GM23338 (cell line): ENCODE data around the gene BACH1. TPM values are rescaled to one million over a fixed set of nuclear protein-coding genes. Genes with fewer than 3 reads are reported as not detected.

Source experiments
- ATAC-seq: fragments of 200-7000 bp; cut with Tn5 transposase; 3 replicates; pipeline ENCODE4 v1.9.1; 2020
- DNase-seq: peaks from one replicate; pipeline ENCODE4 v3.0.0-alpha.2; 2015; ENCODE audit warnings: low spot score
- H2AFZ ChIP-seq: fragments of 200-600 bp; sonication (generic); 2 replicates; pipeline ENCODE4 v1.8.0; 2016; ENCODE audit warnings: antibody characterized with exemption, mild to moderate bottlenecking, moderate library complexity
- H3F3A ChIP-seq: fragments of 200-600 bp; sonication (generic); replicated peaks from 2 replicates; pipeline ENCODE4 v1.8.0; 2017; ENCODE audit warnings: antibody characterized with exemption, mixed run types, low read depth
- H3K27ac ChIP-seq: fragments of 200-600 bp; sonication (generic); 2 replicates; pipeline ENCODE4 v1.6.1; 2016; ENCODE audit warnings: low read depth
- H3K27me3 ChIP-seq: fragments of 200-600 bp; sonication (generic); 2 replicates; pipeline ENCODE4 v1.8.0; 2016; ENCODE audit warnings: mild to moderate bottlenecking, mixed run types, moderate library complexity; ENCODE audit not compliant: insufficient read depth
- H3K36me3 ChIP-seq: fragments of 200-600 bp; sonication (generic); 2 replicates; pipeline ENCODE4 v1.8.0; 2016; ENCODE audit warnings: mild to moderate bottlenecking; ENCODE audit not compliant: insufficient read depth
- H3K4me1 ChIP-seq: fragments of 200-600 bp; sonication (generic); 2 replicates; pipeline ENCODE4 v1.8.0; 2016; ENCODE audit warnings: mild to moderate bottlenecking, moderate library complexity; ENCODE audit not compliant: insufficient read depth
- H3K4me2 ChIP-seq: fragments of 200-600 bp; sonication (generic); 2 replicates; pipeline ENCODE4 v1.7.1; 2017; ENCODE audit warnings: mixed run types
- H3K4me3 ChIP-seq: fragments of 200-600 bp; sonication (generic); 2 replicates; pipeline ENCODE4 v1.6.1; 2016; ENCODE audit warnings: mixed run types
- H3K79me2 ChIP-seq: fragments of 200-600 bp; sonication (generic); replicated peaks from 2 replicates; pipeline ENCODE4 v1.8.0; 2017; ENCODE audit warnings: mild to moderate bottlenecking; ENCODE audit not compliant: insufficient read depth
- H3K9me2 ChIP-seq: fragments of 200-600 bp; sonication (generic); 2 replicates; pipeline ENCODE4 v1.8.0; 2017; ENCODE audit not compliant: insufficient read depth
- H4K20me1 ChIP-seq: fragments of 200-600 bp; sonication (generic); replicated peaks from 2 replicates; pipeline ENCODE4 v1.8.0; 2017; ENCODE audit warnings: mild to moderate bottlenecking; ENCODE audit not compliant: insufficient read depth
- H3K27ac Mint-ChIP-seq: 2 replicates; pipeline ENCODE4 v1.8.0; 2020; ENCODE audit warnings: inconsistent platforms, mild to moderate bottlenecking, moderate library complexity, mixed read lengths
- H3K27me3 Mint-ChIP-seq: 3 replicates; pipeline ENCODE4 v1.8.0; 2022; ENCODE audit warnings: low read depth, mild to moderate bottlenecking, moderate library complexity, mixed read lengths, inconsistent platforms; ENCODE audit not compliant: insufficient read depth, poor library complexity
- H3K36me3 Mint-ChIP-seq: 3 replicates; pipeline ENCODE4 v1.8.0; 2021; ENCODE audit warnings: low read depth, mild to moderate bottlenecking, inconsistent platforms, moderate library complexity, mixed read lengths
- H3K4me1 Mint-ChIP-seq: 3 replicates; pipeline ENCODE4 v1.8.0; 2020; ENCODE audit warnings: mild to moderate bottlenecking, inconsistent platforms, mixed read lengths
- H3K4me3 Mint-ChIP-seq: 3 replicates; pipeline ENCODE4 v1.8.0; 2021; ENCODE audit warnings: moderate library complexity, mild to moderate bottlenecking, inconsistent platforms, mixed read lengths
- H3K9me3 Mint-ChIP-seq: 3 replicates; pipeline ENCODE4 v1.8.0; 2020; ENCODE audit warnings: moderate library complexity, mild to moderate bottlenecking, inconsistent platforms, mixed read lengths
- CREB1 ChIP-seq: fragments of 250-450 bp; sonication (Bioruptor Pico); IDR thresholded peaks from 2 replicates; pipeline ENCODE4 v1.5.0; 2020; ENCODE audit warnings: low read depth, mild to moderate bottlenecking, moderate library complexity
- EZH2 ChIP-seq: fragments of 200-600 bp; sonication (generic); IDR thresholded peaks from one replicate; pipeline ENCODE4 v1.8.0; 2017; ENCODE audit warnings: antibody characterized with exemption, mild to moderate bottlenecking, low read depth; ENCODE audit not compliant: unreplicated experiment
- JUNB ChIP-seq: IDR thresholded peaks from one replicate; pipeline ENCODE4 v1.6.1; 2016; ENCODE audit warnings: antibody characterized with exemption; ENCODE audit not compliant: unreplicated experiment
- NANOG ChIP-seq: IDR thresholded peaks from 2 replicates; pipeline ENCODE4 v1.6.1; 2016; ENCODE audit warnings: antibody characterized with exemption, borderline replicate concordance
- POLR2AphosphoS5 ChIP-seq: IDR thresholded peaks from 2 replicates; pipeline ENCODE4 v1.6.1; 2016; ENCODE audit warnings: antibody characterized with exemption, low read depth
- STAT1 ChIP-seq: IDR thresholded peaks from one replicate; pipeline ENCODE4 v1.6.1; 2016; ENCODE audit warnings: antibody characterized with exemption; ENCODE audit not compliant: unreplicated experiment
- ZNF114 ChIP-seq: fragments of 250-450 bp; sonication (Bioruptor Pico); IDR thresholded peaks from 2 replicates; pipeline ENCODE4 v1.5.0; 2020; ENCODE audit warnings: mild to moderate bottlenecking, moderate library complexity
- ZNF331 ChIP-seq: fragments of 250-450 bp; sonication (Bioruptor Pico); IDR thresholded peaks from 2 replicates; pipeline ENCODE4 v1.5.0; 2020; ENCODE audit warnings: low read depth, mild to moderate bottlenecking, moderate library complexity
- polyA plus RNA-seq: library from polyadenylated mRNA; unstranded; fragments of >200 nt; fragmentation: Nextera tagmentation; extraction: Ambion mirVana; gene quantifications from 2 replicates; pipeline ENCODE4 v1.2.1, GENCODE V29; 2016
- total RNA-seq: library from RNA; depleted of rRNA; stranded (reverse); fragments of >200 nt; shearing (Covaris generic); gene quantifications from 2 replicates; pipeline ENCODE4 v1.2.3, GENCODE V29; 2014
- TF ChIP-seq, protein P1 (sequence below), 2 experiments: fragments of 200-600 bp in 1 of 2; sonication (generic) in 1 of 2; conservative IDR thresholded peaks; 2 replicates each; pipeline versions ENCODE4 v1.5.1 to v1.6.1; 2016 to 2017; ENCODE audit warnings: antibody characterized with exemption in 2 of 2, low read depth in 2 of 2, mild to moderate bottlenecking in 2 of 2, moderate library complexity in 1 of 2
- TF ChIP-seq, protein P2 (sequence below): IDR thresholded peaks from one replicate; pipeline ENCODE4 v1.6.1; 2018; ENCODE audit warnings: antibody characterized with exemption; ENCODE audit not compliant: unreplicated experiment
- TF ChIP-seq, protein P3 (sequence below): IDR thresholded peaks from 2 replicates; pipeline ENCODE4 v1.6.1; 2016; ENCODE audit warnings: antibody characterized with exemption

BACH1 gene
- total and polyA plus RNA-seq, 2 experiments from 2014 or later = 18.9 to 41.2 TPM

DNA sequence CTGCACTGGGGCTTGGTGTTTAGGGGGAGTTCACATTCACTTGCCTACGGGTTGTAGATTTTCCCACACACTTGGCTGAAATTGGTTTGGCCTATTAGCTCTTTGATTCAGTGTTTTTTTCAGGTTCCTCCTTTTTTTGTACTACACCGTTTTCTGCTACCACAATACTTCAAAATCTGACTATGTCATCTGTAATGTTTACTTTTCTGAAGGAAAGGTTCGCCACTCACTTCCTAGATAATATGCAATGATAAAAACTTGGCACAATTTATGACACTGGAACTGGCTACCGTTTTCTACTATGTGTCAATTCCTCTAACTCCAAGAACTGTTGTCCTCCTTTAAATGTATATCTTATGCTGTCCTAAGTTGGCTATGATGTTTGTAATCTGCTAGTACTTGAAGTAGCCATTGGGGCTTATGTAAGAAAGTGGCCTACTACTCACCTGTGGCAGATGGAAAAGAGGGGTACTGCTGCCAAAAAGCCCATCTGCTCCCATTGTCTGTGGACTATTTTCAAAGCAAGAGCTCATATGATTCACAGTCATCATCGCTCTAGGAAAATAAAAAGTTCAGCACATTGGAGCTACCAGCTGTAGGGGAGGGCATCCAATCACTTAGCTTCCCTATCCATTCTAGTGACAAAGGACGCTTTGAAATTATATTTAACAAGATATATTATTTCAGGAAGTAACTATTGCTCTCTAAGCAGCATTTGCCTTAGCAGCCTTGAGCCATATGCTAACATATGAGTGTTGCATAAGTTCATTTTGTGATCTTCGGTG, 42.4 kb upstream of the BACH1 start (continued):
- TF ChIP-seq STAT1 (no peak), EZH2 (no peak), CREB1 (no peak), JUNB (no peak), NANOG (no peak), ZNF114 (CRISPR knock-in tag) (no peak), ZNF331 (no peak)
- TF ChIP-seq, protein P1, sequence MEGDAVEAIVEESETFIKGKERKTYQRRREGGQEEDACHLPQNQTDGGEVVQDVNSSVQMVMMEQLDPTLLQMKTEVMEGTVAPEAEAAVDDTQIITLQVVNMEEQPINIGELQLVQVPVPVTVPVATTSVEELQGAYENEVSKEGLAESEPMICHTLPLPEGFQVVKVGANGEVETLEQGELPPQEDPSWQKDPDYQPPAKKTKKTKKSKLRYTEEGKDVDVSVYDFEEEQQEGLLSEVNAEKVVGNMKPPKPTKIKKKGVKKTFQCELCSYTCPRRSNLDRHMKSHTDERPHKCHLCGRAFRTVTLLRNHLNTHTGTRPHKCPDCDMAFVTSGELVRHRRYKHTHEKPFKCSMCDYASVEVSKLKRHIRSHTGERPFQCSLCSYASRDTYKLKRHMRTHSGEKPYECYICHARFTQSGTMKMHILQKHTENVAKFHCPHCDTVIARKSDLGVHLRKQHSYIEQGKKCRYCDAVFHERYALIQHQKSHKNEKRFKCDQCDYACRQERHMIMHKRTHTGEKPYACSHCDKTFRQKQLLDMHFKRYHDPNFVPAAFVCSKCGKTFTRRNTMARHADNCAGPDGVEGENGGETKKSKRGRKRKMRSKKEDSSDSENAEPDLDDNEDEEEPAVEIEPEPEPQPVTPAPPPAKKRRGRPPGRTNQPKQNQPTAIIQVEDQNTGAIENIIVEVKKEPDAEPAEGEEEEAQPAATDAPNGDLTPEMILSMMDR (conservative IDR thresholded peaks at IDR 0.05; ENCODE audit: low read depth in 2 of 2) = no peak
- TF ChIP-seq, protein P2, sequence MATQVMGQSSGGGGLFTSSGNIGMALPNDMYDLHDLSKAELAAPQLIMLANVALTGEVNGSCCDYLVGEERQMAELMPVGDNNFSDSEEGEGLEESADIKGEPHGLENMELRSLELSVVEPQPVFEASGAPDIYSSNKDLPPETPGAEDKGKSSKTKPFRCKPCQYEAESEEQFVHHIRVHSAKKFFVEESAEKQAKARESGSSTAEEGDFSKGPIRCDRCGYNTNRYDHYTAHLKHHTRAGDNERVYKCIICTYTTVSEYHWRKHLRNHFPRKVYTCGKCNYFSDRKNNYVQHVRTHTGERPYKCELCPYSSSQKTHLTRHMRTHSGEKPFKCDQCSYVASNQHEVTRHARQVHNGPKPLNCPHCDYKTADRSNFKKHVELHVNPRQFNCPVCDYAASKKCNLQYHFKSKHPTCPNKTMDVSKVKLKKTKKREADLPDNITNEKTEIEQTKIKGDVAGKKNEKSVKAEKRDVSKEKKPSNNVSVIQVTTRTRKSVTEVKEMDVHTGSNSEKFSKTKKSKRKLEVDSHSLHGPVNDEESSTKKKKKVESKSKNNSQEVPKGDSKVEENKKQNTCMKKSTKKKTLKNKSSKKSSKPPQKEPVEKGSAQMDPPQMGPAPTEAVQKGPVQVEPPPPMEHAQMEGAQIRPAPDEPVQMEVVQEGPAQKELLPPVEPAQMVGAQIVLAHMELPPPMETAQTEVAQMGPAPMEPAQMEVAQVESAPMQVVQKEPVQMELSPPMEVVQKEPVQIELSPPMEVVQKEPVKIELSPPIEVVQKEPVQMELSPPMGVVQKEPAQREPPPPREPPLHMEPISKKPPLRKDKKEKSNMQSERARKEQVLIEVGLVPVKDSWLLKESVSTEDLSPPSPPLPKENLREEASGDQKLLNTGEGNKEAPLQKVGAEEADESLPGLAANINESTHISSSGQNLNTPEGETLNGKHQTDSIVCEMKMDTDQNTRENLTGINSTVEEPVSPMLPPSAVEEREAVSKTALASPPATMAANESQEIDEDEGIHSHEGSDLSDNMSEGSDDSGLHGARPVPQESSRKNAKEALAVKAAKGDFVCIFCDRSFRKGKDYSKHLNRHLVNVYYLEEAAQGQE = no peak

DNA sequence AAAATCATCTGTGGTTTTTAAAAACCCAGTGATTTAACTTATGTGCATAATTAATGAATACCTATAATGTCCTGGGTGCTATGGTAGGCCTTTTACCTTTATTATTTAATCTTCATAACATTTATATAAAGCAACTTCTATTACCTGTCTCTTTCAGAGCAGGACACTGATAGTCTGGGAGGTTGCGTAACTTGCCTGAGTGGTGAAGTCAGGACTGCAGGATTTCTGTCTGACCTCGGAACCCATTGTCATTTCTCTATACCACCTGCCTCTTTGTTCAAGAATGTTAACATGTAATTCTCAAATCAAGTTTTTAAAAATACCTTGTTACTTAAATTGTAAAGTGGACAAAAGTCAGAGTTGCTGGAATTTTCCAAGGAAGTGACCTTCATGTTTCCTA, 41.0 kb upstream of the BACH1 start:
- Mint-ChIP-seq H3K4me1 (no peaks in the 10 kb centered on the region), H3K9me3 (peaks cover 26% of the 10 kb centered on the region), H3K36me3 (peaks cover 15% of the 10 kb centered on the region), H3K27ac (no peak overlapping the region), H3K4me3 (no peak overlapping the region), H3K27me3 (no peaks in the 10 kb centered on the region)
- Histone ChIP-seq H3K9me2 (no peaks in the 10 kb centered on the region), H3K27me3 (no peaks in the 10 kb centered on the region), H2AFZ (no peak overlapping the region), H3K79me2 (no peaks in the 10 kb centered on the region), H3K4me2 (no peak overlapping the region), H3K27ac (no peak overlapping the region), H4K20me1 (no peaks in the 10 kb centered on the region), H3K4me1 (no peaks in the 10 kb centered on the region), H3K36me3 (no peaks in the 10 kb centered on the region), H3K4me3 (no peak overlapping the region), H3F3A (no peaks in the 10 kb centered on the region)
- ATAC-seq (no peak), DNase-seq (no peak)
- TF ChIP-seq EZH2 (no peak), ZNF331 (no peak), CREB1 (no peak), ZNF114 (CRISPR knock-in tag) (no peak), JUNB (no peak), NANOG (no peak), POLR2AphosphoS5 (no peak), STAT1 (no peak)
- TF ChIP-seq, protein P1 (conservative IDR thresholded peaks at IDR 0.05; ENCODE audit: low read depth in 2 of 2) = no peak
- TF ChIP-seq, protein P3, sequence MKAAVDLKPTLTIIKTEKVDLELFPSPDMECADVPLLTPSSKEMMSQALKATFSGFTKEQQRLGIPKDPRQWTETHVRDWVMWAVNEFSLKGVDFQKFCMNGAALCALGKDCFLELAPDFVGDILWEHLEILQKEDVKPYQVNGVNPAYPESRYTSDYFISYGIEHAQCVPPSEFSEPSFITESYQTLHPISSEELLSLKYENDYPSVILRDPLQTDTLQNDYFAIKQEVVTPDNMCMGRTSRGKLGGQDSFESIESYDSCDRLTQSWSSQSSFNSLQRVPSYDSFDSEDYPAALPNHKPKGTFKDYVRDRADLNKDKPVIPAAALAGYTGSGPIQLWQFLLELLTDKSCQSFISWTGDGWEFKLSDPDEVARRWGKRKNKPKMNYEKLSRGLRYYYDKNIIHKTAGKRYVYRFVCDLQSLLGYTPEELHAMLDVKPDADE = no peak
